WTC11 (cell line): ENCODE data around the gene ZNF292.

Experiments
- MYBL2 ChIP-seq: sonication (generic); formaldehyde crosslinking; IDR thresholded peaks from 2 replicates; pipeline ENCODE4 v1.8.1; 2023; ENCODE audit warnings: mild to moderate bottlenecking, moderate library complexity, missing genetic modification reagents
- SP1 ChIP-seq: sonication (generic); formaldehyde crosslinking; conservative IDR thresholded peaks from 2 replicates; pipeline ENCODE4 v1.8.1; 2022; ENCODE audit warnings: missing genetic modification reagents
- USF2 ChIP-seq: sonication (generic); formaldehyde crosslinking; IDR thresholded peaks from 2 replicates; pipeline ENCODE4 v1.8.1; 2023; ENCODE audit warnings: mild to moderate bottlenecking, missing genetic modification reagents, moderate library complexity

- TF ChIP-seq USF2 (no peak), SP1 (CRISPR knock-in tag) (no peak), MYBL2 (no peak)
Measured at GRCh38 chr6:87222676-87223075, 67.3 kb downstream of the ZNF292 start.
